GM12878 (cell line): ENCODE measurements around the gene ZFP64.

Experiments used
- CBFB ChIP-seq: IDR thresholded peaks from 2 replicates; pipeline ENCODE4 v1.6.1; 2016; ENCODE audit warnings: antibody characterized with exemption, low read depth
- NR2F1 ChIP-seq: fragments of 450-650 bp; conservative IDR thresholded peaks from 2 replicates; pipeline ENCODE4 v1.6.1; 2017; ENCODE audit warnings: mild to moderate bottlenecking
- PAX5 ChIP-seq: IDR thresholded peaks from 2 replicates; pipeline ENCODE4 v1.6.1; 2011; ENCODE audit warnings: low read depth, low read length, borderline replicate concordance
- TF ChIP-seq, protein P1 (sequence below): fragments of 450-650 bp; IDR thresholded peaks from 2 replicates; pipeline ENCODE4 v1.6.1; 2017; ENCODE audit warnings: mild to moderate bottlenecking, low read depth, inconsistent platforms; ENCODE audit not compliant: poor library complexity, severe bottlenecking

DNA sequence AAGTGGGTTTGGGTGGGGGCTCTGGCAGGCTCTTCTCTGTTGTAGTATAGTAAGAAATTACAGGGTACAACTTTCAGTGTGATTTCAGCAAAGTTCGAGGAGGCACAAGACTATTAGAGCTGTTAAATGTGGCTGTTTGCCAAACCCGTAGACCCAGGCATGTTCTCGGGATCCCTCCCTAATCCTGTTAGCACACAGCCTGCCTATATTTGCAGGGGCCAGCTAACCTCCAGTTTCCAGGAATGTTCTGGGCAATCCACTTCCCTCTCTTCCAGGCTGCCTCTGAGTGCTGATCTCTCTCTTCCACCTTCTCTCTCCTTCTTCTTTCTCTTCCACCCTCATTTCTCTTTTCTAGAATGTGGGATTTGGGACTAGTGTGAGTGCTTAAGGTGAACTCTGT, 34.8 kb upstream of the ZFP64 start:
- TF ChIP-seq, protein P1, sequence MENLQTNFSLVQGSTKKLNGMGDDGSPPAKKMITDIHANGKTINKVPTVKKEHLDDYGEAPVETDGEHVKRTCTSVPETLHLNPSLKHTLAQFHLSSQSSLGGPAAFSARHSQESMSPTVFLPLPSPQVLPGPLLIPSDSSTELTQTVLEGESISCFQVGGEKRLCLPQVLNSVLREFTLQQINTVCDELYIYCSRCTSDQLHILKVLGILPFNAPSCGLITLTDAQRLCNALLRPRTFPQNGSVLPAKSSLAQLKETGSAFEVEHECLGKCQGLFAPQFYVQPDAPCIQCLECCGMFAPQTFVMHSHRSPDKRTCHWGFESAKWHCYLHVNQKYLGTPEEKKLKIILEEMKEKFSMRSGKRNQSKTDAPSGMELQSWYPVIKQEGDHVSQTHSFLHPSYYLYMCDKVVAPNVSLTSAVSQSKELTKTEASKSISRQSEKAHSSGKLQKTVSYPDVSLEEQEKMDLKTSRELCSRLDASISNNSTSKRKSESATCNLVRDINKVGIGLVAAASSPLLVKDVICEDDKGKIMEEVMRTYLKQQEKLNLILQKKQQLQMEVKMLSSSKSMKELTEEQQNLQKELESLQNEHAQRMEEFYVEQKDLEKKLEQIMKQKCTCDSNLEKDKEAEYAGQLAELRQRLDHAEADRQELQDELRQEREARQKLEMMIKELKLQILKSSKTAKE, result no peak
- TF ChIP-seq PAX5, result no peak
- no peak for TF ChIP-seq CBFB
- no peak for TF ChIP-seq NR2F1
